ENCODE results near the gene RASEF. TPM values are rescaled to one million over a fixed set of nuclear protein-coding genes. Genes with fewer than 3 reads are reported as not detected.

The RASEF gene
- total and polyA plus RNA-seq, 10 of the 15 experiments (the other 5 are each of a cell fraction or from before 2014, with no cell fraction given): under 0.01 to 0.04 (median 0.01) TPM; not detected in 7

DNA sequence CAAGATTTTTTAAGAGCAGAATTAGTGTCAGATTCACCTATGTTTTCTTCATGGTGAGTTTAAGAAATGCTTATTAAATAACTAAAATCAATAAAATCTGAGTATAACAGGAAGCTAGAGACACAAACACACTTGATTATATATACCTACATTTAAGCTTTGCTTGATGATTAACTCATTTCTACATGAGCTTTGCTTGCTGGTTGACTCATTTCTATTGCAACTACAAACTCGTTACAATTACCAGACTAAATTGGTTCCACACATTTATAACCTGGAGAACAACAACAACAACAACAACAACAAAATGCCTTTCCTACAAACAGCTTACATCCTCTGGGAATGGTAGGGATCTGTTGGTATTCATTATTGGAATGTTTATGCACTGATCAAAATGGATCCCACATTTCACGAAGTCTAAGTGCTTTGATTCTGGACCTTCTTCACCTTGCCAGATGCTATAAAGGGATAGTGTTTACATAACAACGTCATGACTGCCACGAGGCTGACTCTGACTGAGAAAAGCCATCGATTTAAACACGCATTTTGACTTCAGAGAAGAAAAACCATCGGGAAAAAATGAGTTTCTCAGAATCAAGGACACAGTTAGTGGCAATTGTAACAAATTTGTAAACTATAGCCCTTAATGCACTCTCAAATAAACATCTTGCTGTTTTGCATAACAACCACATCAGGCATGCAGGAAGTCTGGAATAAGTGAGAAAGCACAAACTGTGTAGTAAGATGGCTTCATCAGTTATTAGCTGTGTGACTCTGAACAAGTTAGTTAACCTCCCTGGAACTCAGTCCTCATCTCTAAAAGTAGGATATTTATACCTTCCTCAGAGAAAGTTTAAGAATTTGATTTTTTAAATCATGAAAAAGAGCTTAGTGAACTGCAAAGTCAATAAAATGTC, 49.8 kb downstream of the RASEF start (continued):
- TF ChIP-seq E4F1 (IDR thresholded peaks at IDR 0.05; ENCODE audit: borderline replicate concordance, partially characterized antibody): no peak
- no peak for TF ChIP-seq SIX5 (IDR thresholded peaks at IDR 0.05; ENCODE audit: low read depth, low read length, severe bottlenecking)
- TF ChIP-seq BACH1 (IDR thresholded peaks at IDR 0.05; ENCODE audit: borderline replicate concordance): no peak
- TF ChIP-seq STAT1 (conservative IDR thresholded peaks at IDR 0.05): no peak
- no peak for TF ChIP-seq GATAD2B (conservative IDR thresholded peaks at IDR 0.05; ENCODE audit: low read depth)
- no peak for TF ChIP-seq IKZF2 (IDR thresholded peaks at IDR 0.05)
- TF ChIP-seq FOS (IDR thresholded peaks at IDR 0.05; ENCODE audit: borderline replicate concordance, extremely low read depth, insufficient read length): no peak
- TF ChIP-seq, protein P1, sequence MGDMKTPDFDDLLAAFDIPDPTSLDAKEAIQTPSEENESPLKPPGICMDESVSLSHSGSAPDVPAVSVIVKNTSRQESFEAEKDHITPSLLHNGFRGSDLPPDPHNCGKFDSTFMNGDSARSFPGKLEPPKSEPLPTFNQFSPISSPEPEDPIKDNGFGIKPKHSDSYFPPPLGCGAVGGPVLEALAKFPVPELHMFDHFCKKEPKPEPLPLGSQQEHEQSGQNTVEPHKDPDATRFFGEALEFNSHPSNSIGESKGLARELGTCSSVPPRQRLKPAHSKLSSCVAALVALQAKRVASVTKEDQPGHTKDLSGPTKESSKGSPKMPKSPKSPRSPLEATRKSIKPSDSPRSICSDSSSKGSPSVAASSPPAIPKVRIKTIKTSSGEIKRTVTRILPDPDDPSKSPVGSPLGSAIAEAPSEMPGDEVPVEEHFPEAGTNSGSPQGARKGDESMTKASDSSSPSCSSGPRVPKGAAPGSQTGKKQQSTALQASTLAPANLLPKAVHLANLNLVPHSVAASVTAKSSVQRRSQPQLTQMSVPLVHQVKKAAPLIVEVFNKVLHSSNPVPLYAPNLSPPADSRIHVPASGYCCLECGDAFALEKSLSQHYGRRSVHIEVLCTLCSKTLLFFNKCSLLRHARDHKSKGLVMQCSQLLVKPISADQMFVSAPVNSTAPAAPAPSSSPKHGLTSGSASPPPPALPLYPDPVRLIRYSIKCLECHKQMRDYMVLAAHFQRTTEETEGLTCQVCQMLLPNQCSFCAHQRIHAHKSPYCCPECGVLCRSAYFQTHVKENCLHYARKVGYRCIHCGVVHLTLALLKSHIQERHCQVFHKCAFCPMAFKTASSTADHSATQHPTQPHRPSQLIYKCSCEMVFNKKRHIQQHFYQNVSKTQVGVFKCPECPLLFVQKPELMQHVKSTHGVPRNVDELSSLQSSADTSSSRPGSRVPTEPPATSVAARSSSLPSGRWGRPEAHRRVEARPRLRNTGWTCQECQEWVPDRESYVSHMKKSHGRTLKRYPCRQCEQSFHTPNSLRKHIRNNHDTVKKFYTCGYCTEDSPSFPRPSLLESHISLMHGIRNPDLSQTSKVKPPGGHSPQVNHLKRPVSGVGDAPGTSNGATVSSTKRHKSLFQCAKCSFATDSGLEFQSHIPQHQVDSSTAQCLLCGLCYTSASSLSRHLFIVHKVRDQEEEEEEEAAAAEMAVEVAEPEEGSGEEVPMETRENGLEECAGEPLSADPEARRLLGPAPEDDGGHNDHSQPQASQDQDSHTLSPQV (IDR thresholded peaks at IDR 0.05): no peak
- TF ChIP-seq JUND (IDR thresholded peaks at IDR 0.05; ENCODE audit: low read depth, low read length): no peak
- TF ChIP-seq SP1 (IDR thresholded peaks at IDR 0.05; ENCODE audit: low read depth, low read length): no peak
- no peak for TF ChIP-seq RAD21 (IDR thresholded peaks at IDR 0.05; ENCODE audit: insufficient read depth, low read depth, low read length)
- no peak for TF ChIP-seq SUZ12 (IDR thresholded peaks at IDR 0.05; ENCODE audit: unreplicated experiment)
- no peak for TF ChIP-seq NKRF (conservative IDR thresholded peaks at IDR 0.05)
- TF ChIP-seq STAT3 (IDR thresholded peaks at IDR 0.05; ENCODE audit: low read depth, low read length): no peak
